ENCODE results near the gene PPP2R2C. TPM values are rescaled to one million over a fixed set of nuclear protein-coding genes. Genes with fewer than 3 reads are reported as not detected.

PPP2R2C gene
- total and polyA plus RNA-seq, 9 of the 15 experiments (the other 6 are each of a cell fraction or from before 2014, with no cell fraction given): 0.04 to 0.06 TPM; not detected in 7

DNA sequence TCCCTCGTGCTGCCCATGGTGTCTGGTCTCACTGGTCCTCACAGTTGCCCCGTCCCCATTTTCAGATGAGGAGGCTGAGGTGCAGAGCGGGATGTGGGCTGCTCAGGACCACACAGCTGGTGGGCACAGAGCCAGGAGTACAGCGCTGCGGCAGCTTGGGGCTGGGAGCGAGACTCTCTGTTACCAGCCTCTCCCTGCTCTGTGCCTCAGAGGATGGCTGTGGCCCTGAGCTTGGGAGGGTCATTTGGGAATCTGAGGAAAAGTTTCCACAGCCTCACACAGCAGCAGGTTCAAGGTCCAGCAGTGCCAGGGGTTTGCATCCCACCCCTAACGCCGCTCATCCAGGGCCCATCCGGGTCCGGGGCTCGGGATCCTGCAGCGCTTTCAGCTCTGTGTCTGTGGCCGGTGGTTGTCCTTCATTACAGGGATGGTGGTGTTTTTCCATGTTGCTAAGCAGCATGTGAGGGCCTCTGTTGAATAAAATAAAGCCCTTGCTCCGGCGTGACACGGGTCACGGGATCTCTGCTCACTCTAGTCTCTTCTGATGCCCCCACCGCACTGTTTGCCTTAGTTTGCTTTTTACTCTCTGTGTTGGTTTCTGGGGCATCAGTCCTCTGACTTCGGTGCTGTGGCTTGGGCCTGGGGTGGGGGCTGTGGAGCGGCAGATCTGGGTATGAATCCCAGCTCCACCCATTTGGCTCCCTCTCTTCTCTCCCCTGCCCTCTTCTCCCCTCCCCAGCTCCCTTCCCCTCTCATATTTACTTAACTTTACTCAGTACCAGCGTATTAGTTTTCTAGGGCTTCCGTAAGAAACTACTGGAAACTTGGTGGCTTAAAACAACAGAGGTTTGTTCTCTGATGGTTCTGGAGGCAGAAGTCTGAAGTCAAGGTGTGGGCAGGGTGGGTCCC, 196.3 kb downstream of the PPP2R2C start (continued):
- TF ChIP-seq, protein P1, sequence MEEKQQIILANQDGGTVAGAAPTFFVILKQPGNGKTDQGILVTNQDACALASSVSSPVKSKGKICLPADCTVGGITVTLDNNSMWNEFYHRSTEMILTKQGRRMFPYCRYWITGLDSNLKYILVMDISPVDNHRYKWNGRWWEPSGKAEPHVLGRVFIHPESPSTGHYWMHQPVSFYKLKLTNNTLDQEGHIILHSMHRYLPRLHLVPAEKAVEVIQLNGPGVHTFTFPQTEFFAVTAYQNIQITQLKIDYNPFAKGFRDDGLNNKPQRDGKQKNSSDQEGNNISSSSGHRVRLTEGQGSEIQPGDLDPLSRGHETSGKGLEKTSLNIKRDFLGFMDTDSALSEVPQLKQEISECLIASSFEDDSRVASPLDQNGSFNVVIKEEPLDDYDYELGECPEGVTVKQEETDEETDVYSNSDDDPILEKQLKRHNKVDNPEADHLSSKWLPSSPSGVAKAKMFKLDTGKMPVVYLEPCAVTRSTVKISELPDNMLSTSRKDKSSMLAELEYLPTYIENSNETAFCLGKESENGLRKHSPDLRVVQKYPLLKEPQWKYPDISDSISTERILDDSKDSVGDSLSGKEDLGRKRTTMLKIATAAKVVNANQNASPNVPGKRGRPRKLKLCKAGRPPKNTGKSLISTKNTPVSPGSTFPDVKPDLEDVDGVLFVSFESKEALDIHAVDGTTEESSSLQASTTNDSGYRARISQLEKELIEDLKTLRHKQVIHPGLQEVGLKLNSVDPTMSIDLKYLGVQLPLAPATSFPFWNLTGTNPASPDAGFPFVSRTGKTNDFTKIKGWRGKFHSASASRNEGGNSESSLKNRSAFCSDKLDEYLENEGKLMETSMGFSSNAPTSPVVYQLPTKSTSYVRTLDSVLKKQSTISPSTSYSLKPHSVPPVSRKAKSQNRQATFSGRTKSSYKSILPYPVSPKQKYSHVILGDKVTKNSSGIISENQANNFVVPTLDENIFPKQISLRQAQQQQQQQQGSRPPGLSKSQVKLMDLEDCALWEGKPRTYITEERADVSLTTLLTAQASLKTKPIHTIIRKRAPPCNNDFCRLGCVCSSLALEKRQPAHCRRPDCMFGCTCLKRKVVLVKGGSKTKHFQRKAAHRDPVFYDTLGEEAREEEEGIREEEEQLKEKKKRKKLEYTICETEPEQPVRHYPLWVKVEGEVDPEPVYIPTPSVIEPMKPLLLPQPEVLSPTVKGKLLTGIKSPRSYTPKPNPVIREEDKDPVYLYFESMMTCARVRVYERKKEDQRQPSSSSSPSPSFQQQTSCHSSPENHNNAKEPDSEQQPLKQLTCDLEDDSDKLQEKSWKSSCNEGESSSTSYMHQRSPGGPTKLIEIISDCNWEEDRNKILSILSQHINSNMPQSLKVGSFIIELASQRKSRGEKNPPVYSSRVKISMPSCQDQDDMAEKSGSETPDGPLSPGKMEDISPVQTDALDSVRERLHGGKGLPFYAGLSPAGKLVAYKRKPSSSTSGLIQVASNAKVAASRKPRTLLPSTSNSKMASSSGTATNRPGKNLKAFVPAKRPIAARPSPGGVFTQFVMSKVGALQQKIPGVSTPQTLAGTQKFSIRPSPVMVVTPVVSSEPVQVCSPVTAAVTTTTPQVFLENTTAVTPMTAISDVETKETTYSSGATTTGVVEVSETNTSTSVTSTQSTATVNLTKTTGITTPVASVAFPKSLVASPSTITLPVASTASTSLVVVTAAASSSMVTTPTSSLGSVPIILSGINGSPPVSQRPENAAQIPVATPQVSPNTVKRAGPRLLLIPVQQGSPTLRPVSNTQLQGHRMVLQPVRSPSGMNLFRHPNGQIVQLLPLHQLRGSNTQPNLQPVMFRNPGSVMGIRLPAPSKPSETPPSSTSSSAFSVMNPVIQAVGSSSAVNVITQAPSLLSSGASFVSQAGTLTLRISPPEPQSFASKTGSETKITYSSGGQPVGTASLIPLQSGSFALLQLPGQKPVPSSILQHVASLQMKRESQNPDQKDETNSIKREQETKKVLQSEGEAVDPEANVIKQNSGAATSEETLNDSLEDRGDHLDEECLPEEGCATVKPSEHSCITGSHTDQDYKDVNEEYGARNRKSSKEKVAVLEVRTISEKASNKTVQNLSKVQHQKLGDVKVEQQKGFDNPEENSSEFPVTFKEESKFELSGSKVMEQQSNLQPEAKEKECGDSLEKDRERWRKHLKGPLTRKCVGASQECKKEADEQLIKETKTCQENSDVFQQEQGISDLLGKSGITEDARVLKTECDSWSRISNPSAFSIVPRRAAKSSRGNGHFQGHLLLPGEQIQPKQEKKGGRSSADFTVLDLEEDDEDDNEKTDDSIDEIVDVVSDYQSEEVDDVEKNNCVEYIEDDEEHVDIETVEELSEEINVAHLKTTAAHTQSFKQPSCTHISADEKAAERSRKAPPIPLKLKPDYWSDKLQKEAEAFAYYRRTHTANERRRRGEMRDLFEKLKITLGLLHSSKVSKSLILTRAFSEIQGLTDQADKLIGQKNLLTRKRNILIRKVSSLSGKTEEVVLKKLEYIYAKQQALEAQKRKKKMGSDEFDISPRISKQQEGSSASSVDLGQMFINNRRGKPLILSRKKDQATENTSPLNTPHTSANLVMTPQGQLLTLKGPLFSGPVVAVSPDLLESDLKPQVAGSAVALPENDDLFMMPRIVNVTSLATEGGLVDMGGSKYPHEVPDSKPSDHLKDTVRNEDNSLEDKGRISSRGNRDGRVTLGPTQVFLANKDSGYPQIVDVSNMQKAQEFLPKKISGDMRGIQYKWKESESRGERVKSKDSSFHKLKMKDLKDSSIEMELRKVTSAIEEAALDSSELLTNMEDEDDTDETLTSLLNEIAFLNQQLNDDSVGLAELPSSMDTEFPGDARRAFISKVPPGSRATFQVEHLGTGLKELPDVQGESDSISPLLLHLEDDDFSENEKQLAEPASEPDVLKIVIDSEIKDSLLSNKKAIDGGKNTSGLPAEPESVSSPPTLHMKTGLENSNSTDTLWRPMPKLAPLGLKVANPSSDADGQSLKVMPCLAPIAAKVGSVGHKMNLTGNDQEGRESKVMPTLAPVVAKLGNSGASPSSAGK (IDR thresholded peaks at IDR 0.05): no peak
- TF ChIP-seq SRSF9 (IDR thresholded peaks at IDR 0.05; ENCODE audit: borderline replicate concordance, low read depth, low read length) (no peak), IFI16 (CRISPR knock-in tag; IDR thresholded peaks at IDR 0.05) (no peak), NR3C1 (CRISPR knock-in tag; IDR thresholded peaks at IDR 0.05) (no peak), RBM25 (IDR thresholded peaks at IDR 0.05; ENCODE audit: low read depth, low read length, severe bottlenecking) (no peak), RFX1 (IDR thresholded peaks at IDR 0.05) (no peak)
- TF ChIP-seq, protein P2, sequence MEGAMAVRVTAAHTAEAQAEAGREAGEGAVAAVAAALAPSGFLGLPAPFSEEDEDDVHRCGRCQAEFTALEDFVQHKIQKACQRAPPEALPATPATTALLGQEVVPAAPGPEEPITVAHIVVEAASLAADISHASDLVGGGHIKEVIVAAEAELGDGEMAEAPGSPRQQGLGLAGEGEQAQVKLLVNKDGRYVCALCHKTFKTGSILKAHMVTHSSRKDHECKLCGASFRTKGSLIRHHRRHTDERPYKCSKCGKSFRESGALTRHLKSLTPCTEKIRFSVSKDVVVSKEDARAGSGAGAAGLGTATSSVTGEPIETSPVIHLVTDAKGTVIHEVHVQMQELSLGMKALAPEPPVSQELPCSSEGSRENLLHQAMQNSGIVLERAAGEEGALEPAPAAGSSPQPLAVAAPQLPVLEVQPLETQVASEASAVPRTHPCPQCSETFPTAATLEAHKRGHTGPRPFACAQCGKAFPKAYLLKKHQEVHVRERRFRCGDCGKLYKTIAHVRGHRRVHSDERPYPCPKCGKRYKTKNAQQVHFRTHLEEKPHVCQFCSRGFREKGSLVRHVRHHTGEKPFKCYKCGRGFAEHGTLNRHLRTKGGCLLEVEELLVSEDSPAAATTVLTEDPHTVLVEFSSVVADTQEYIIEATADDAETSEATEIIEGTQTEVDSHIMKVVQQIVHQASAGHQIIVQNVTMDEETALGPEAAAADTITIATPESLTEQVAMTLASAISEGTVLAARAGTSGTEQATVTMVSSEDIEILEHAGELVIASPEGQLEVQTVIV (CRISPR knock-in tag; IDR thresholded peaks at IDR 0.05; ENCODE audit: borderline replicate concordance): no peak
- TF ChIP-seq, protein P3, sequence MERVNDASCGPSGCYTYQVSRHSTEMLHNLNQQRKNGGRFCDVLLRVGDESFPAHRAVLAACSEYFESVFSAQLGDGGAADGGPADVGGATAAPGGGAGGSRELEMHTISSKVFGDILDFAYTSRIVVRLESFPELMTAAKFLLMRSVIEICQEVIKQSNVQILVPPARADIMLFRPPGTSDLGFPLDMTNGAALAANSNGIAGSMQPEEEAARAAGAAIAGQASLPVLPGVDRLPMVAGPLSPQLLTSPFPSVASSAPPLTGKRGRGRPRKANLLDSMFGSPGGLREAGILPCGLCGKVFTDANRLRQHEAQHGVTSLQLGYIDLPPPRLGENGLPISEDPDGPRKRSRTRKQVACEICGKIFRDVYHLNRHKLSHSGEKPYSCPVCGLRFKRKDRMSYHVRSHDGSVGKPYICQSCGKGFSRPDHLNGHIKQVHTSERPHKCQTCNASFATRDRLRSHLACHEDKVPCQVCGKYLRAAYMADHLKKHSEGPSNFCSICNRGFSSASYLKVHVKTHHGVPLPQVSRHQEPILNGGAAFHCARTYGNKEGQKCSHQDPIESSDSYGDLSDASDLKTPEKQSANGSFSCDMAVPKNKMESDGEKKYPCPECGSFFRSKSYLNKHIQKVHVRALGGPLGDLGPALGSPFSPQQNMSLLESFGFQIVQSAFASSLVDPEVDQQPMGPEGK (CRISPR knock-in tag; IDR thresholded peaks at IDR 0.05; ENCODE audit: borderline replicate concordance): no peak
